ENCODE results near the gene PSORS1C2.

DNA sequence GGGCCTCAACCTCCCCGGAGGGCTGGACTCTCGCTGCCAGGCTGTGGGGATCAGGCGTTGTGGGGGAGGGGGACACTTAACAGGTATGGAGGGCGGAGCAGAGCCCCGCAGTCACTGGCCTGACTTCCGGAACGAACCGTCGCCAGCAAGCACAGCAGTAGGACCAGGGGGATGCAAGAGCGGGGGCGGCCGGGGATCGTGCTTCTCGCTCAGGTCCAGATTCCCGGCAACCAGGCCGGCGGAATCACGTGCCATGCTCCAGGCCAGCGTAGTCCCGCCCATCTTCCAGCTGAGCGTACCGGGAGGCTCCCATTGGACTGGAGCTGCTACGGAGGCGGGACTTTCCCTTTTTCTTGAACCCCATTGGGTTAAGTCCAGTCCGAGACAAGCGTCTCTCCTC is 41.6 kb upstream of the PSORS1C2 start:
- TF ChIP-seq POLR2A (IDR thresholded peaks at IDR 0.05) = no peak
- TF ChIP-seq, protein P1, sequence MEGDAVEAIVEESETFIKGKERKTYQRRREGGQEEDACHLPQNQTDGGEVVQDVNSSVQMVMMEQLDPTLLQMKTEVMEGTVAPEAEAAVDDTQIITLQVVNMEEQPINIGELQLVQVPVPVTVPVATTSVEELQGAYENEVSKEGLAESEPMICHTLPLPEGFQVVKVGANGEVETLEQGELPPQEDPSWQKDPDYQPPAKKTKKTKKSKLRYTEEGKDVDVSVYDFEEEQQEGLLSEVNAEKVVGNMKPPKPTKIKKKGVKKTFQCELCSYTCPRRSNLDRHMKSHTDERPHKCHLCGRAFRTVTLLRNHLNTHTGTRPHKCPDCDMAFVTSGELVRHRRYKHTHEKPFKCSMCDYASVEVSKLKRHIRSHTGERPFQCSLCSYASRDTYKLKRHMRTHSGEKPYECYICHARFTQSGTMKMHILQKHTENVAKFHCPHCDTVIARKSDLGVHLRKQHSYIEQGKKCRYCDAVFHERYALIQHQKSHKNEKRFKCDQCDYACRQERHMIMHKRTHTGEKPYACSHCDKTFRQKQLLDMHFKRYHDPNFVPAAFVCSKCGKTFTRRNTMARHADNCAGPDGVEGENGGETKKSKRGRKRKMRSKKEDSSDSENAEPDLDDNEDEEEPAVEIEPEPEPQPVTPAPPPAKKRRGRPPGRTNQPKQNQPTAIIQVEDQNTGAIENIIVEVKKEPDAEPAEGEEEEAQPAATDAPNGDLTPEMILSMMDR (IDR thresholded peaks at IDR 0.05) = no peak

All from testis (tissue), 2 donors.